Progenitor cell of endocrine pancreas (in vitro differentiated cells): Measurements from ENCODE around the gene EFNB1. TPM values are rescaled to one million over a fixed set of nuclear protein-coding genes. Genes with fewer than 3 reads are reported as not detected.

ENCODE experiments used
- DNase-seq: peaks from one replicate; pipeline ENCODE4 v3.0.0; 2021; ENCODE audit warnings: low spot score; ENCODE audit not compliant: unreplicated experiment
- H3K27ac Mint-ChIP-seq: 2 replicates; pipeline ENCODE4 v1.8.0; 2021; ENCODE audit warnings: mild to moderate bottlenecking, moderate library complexity, mixed read lengths
- H3K27me3 Mint-ChIP-seq: 2 replicates; pipeline ENCODE4 v1.8.0; 2021; ENCODE audit warnings: mixed read lengths
- H3K36me3 Mint-ChIP-seq: 2 replicates; pipeline ENCODE4 v1.8.0; 2022; ENCODE audit warnings: mixed read lengths; ENCODE audit not compliant: insufficient read depth
- H3K4me1 Mint-ChIP-seq: 2 replicates; pipeline ENCODE4 v1.8.0; 2021; ENCODE audit warnings: low read depth, mixed read lengths
- H3K4me3 Mint-ChIP-seq: 2 replicates; pipeline ENCODE4 v1.8.0; 2021; ENCODE audit warnings: low read depth, mild to moderate bottlenecking, moderate library complexity, mixed read lengths
- H3K9me3 Mint-ChIP-seq: 2 replicates; pipeline ENCODE4 v1.8.0; 2021; ENCODE audit warnings: low read depth, mixed read lengths
- total RNA-seq: library from RNA; stranded (reverse); gene quantifications from 2 replicates; pipeline ENCODE4 v1.2.1, GENCODE V29; 2021
- TF ChIP-seq, protein P1 (sequence below): fragments of 200-600 bp; sonication (generic); IDR thresholded peaks from one replicate; pipeline ENCODE4 v1.5.0; 2021; ENCODE audit warnings: antibody characterized with exemption, mild to moderate bottlenecking; ENCODE audit not compliant: unreplicated experiment

Gene EFNB1
- total RNA-seq, 1 donor from 2014 or later = 16.9 TPM

- Mint-ChIP-seq H3K27me3 (no peaks in the 10 kb centered on the region), H3K36me3 (peaks cover 3% of the 10 kb centered on the region), H3K4me1 (peaks cover 16% of the 10 kb centered on the region), H3K4me3 (no peak overlapping the region), H3K27ac (no peak overlapping the region), H3K9me3 (peaks cover 9% of the 10 kb centered on the region)
- no peak for DNase-seq
- TF ChIP-seq, protein P1, sequence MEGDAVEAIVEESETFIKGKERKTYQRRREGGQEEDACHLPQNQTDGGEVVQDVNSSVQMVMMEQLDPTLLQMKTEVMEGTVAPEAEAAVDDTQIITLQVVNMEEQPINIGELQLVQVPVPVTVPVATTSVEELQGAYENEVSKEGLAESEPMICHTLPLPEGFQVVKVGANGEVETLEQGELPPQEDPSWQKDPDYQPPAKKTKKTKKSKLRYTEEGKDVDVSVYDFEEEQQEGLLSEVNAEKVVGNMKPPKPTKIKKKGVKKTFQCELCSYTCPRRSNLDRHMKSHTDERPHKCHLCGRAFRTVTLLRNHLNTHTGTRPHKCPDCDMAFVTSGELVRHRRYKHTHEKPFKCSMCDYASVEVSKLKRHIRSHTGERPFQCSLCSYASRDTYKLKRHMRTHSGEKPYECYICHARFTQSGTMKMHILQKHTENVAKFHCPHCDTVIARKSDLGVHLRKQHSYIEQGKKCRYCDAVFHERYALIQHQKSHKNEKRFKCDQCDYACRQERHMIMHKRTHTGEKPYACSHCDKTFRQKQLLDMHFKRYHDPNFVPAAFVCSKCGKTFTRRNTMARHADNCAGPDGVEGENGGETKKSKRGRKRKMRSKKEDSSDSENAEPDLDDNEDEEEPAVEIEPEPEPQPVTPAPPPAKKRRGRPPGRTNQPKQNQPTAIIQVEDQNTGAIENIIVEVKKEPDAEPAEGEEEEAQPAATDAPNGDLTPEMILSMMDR = no peak
Observed at GRCh38 chrX:68835468-68835867, 6.6 kb downstream of the EFNB1 start.

DNA sequence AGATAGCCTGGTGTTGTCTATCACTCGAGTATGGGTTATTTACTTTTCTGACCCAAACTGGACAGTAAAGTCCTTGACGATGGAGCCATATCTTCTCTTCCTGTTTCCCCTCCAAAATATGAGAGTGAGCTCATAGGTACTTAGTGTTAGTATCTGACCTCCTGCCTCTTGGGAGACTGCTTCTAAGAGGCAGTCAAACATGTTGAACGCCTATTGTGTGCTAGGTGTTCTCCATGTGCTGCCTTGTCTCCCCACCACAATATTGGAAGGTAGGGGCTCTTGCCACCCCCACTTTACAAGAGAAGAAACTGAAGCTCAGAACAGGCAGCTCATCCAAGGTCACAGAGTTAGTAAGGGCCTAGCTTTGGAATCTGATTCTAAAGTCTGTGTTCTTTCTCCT, 8.3 kb downstream of the EFNB1 start:
- TF ChIP-seq, protein P1 = no peak
- Mint-ChIP-seq H3K4me3 (no peak overlapping the region), H3K27ac (no peak overlapping the region), H3K27me3 (no peaks in the 10 kb centered on the region), H3K9me3 (peaks cover 9% of the 10 kb centered on the region), H3K4me1 (peaks cover 6% of the 10 kb centered on the region), H3K36me3 (peaks cover 3% of the 10 kb centered on the region)
- no peak for DNase-seq

DNA sequence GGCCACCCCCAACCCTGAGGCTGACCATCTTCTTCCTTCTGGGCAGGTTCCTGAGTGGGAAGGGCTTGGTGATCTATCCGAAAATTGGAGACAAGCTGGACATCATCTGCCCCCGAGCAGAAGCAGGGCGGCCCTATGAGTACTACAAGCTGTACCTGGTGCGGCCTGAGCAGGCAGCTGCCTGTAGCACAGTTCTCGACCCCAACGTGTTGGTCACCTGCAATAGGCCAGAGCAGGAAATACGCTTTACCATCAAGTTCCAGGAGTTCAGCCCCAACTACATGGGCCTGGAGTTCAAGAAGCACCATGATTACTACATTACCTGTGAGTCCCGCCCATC, 9.7 kb downstream of the EFNB1 start:
- no peaks in the 10 kb centered on the region for H3K27me3 Mint-ChIP-seq
- H3K9me3 Mint-ChIP-seq = peaks cover 9% of the 10 kb centered on the region
- TF ChIP-seq, protein P1 = no peak
- H3K4me1 Mint-ChIP-seq = peaks cover 9% of the 10 kb centered on the region
- peaks cover 3% of the 10 kb centered on the region for H3K36me3 Mint-ChIP-seq
- H3K27ac Mint-ChIP-seq = no peak overlapping the region
- no peak overlapping the region for H3K4me3 Mint-ChIP-seq
- DNase-seq = no peak

- H3K9me3 Mint-ChIP-seq = peaks cover 9% of the 10 kb centered on the region
- no peak overlapping the region for H3K27ac Mint-ChIP-seq
Observed at GRCh38 chrX:68839771-68840170, 10.9 kb downstream of the EFNB1 start.

DNA sequence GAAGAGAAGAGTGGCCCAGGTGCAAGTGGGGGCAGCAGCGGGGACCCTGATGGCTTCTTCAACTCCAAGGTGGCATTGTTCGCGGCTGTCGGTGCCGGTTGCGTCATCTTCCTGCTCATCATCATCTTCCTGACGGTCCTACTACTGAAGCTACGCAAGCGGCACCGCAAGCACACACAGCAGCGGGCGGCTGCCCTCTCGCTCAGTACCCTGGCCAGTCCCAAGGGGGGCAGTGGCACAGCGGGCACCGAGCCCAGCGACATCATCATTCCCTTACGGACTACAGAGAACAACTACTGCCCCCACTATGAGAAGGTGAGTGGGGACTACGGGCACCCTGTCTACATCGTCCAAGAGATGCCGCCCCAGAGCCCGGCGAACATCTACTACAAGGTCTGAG, 11.4 kb downstream of the EFNB1 start:
- H3K27ac Mint-ChIP-seq = no peak overlapping the region
- no peak overlapping the region for H3K4me3 Mint-ChIP-seq
- peaks cover 9% of the 10 kb centered on the region for H3K9me3 Mint-ChIP-seq

More at GRCh38 chrX:68839771-68840170, 10.9 kb downstream of the EFNB1 start:
- peaks cover 9% of the 10 kb centered on the region for H3K4me1 Mint-ChIP-seq
- TF ChIP-seq, protein P1 = no peak
- H3K4me3 Mint-ChIP-seq = no peak overlapping the region
- no peaks in the 10 kb centered on the region for H3K27me3 Mint-ChIP-seq
- no peak for DNase-seq
- H3K36me3 Mint-ChIP-seq = peaks cover 3% of the 10 kb centered on the region

More for the DNA sequence above, 11.4 kb downstream of the EFNB1 start:
- no peak for DNase-seq
- Mint-ChIP-seq H3K4me1 (peaks cover 9% of the 10 kb centered on the region), H3K27me3 (no peaks in the 10 kb centered on the region), H3K36me3 (peaks cover 3% of the 10 kb centered on the region)
- TF ChIP-seq, protein P1 = no peak
